K562 (cell line): ENCODE results near the gene GHRL. TPM values are rescaled to one million over a fixed set of nuclear protein-coding genes. Genes with fewer than 3 reads are reported as not detected.
A peak's percentile ranks its signal among the peaks of the same experiment; 100 is the strongest.

Experiments used
- ARID4B ChIP-seq: sonication (generic); formaldehyde crosslinking; IDR thresholded peaks from 2 replicates; pipeline ENCODE4 v1.8.0; 2022; ENCODE audit warnings: mild to moderate bottlenecking, missing genetic modification reagents
- CCAR2 ChIP-seq: fragments of 200-400 bp; formaldehyde crosslinking; IDR thresholded peaks from 2 replicates; pipeline ENCODE4 v1.6.1; 2017; ENCODE audit warnings: mild to moderate bottlenecking, low read depth, low read length
- HDAC3 ChIP-seq: fragments of 450-650 bp; IDR thresholded peaks from 2 replicates; pipeline ENCODE4 v1.6.1; 2018; ENCODE audit warnings: borderline replicate concordance, mild to moderate bottlenecking, moderate library complexity; ENCODE audit not compliant: partially characterized antibody
- HMBOX1 ChIP-seq: sonication (generic); IDR thresholded peaks from 2 replicates; pipeline ENCODE4 v1.6.1; 2016
- HNRNPLL ChIP-seq: fragments of 200-400 bp; formaldehyde crosslinking; IDR thresholded peaks from 2 replicates; pipeline ENCODE4 v1.6.1; 2017; ENCODE audit warnings: low read length, low read depth, mild to moderate bottlenecking; ENCODE audit not compliant: poor library complexity, severe bottlenecking
- POLR2AphosphoS2 ChIP-seq: IDR thresholded peaks from 2 replicates; pipeline ENCODE4 v1.6.1; 2012; ENCODE audit warnings: low read length, improper control_type of control experiment
- POLR3A ChIP-seq: IDR thresholded peaks from 2 replicates; pipeline ENCODE4 v1.6.1; 2011; ENCODE audit warnings: borderline replicate concordance, mild to moderate bottlenecking, moderate library complexity; ENCODE audit not compliant: insufficient read length, insufficient read depth; ENCODE audit errors: extremely low read depth
- PRPF4 ChIP-seq: fragments of 200-400 bp; formaldehyde crosslinking; IDR thresholded peaks from one replicate; pipeline ENCODE4 v1.6.1; 2017; ENCODE audit warnings: low read length, low read depth, mild to moderate bottlenecking; ENCODE audit not compliant: insufficient read depth, poor library complexity, severe bottlenecking
- SLC30A9 ChIP-seq: fragments of 250-450 bp; sonication (Bioruptor Pico); IDR thresholded peaks from 2 replicates; pipeline ENCODE4 v1.8.0; 2022; ENCODE audit warnings: mild to moderate bottlenecking, moderate library complexity
- ZNF561 ChIP-seq: fragments of 450-650 bp; formaldehyde crosslinking; conservative IDR thresholded peaks from 2 replicates; pipeline ENCODE4 v1.4.0; 2020; ENCODE audit warnings: mild to moderate bottlenecking, moderate library complexity
- ZNF77 ChIP-seq: fragments of 250-450 bp; sonication (Bioruptor Pico); IDR thresholded peaks from 2 replicates; pipeline ENCODE4 v1.5.0; 2020
- polyA plus RNA-seq, 8 experiments: library from polyadenylated mRNA; depleted of rRNA in 4 of 8; stranded (reverse) in 5 of 8; unstranded in 3 of 8; fragments of >200 nt; fragmentation: Nextera tagmentation in 2 of 8; fragmentation: Illumina TruSeq in 1 of 8; extraction: Ambion mirVana in 2 of 8; extraction: Trizol in 1 of 8; gene quantifications; 2 replicates each; pipeline versions ENCODE4 v1.2.1 to v1.2.3, GENCODE V29; 2011 to 2014; ENCODE audit warnings: inconsistent platforms in 1 of 8, missing spikeins in 1 of 8
- total RNA-seq, 7 experiments: library from RNA; depleted of rRNA in 6 of 7; stranded (reverse); fragments of >200 nt in 6 of 7; fragmentation: Illumina TruSeq in 2 of 7; extraction: Trizol in 2 of 7; gene quantifications; 2 replicates each; pipeline versions ENCODE4 v1.2.1 to v1.2.3, GENCODE V29; 2011 to 2021; ENCODE audit warnings: low replicate concordance in 1 of 7
- TF ChIP-seq, protein P1 (sequence below): sonication (generic); formaldehyde crosslinking; IDR thresholded peaks from 2 replicates; pipeline ENCODE4 v1.8.0; 2023; ENCODE audit warnings: mild to moderate bottlenecking, missing genetic modification reagents
- TF ChIP-seq, protein P2 (sequence below): fragments of 450-650 bp; formaldehyde crosslinking; IDR thresholded peaks from 2 replicates; pipeline ENCODE4 v1.4.0; 2020; ENCODE audit warnings: mild to moderate bottlenecking, moderate library complexity
- TF ChIP-seq, protein P3 (sequence below): conservative IDR thresholded peaks from 2 replicates; pipeline ENCODE4 v1.6.1; 2011; ENCODE audit warnings: low read depth, mild to moderate bottlenecking, low read length; ENCODE audit not compliant: control insufficient read depth
- TF ChIP-seq, protein P4 (sequence below): sonication (generic); formaldehyde crosslinking; IDR thresholded peaks from 2 replicates; pipeline ENCODE4 v1.8.0; 2022; ENCODE audit warnings: mild to moderate bottlenecking, missing genetic modification reagents

The GHRL gene
- total and polyA plus RNA-seq, 9 of the 15 experiments (the other 6 are each of a cell fraction or from before 2014, with no cell fraction given) = 0.08 to 0.29 (median 0.15) TPM; not detected in 5

GRCh38 chr3:10280177-10280529, 12.6 kb downstream of the GHRL start (continued):
- TF ChIP-seq, protein P1, sequence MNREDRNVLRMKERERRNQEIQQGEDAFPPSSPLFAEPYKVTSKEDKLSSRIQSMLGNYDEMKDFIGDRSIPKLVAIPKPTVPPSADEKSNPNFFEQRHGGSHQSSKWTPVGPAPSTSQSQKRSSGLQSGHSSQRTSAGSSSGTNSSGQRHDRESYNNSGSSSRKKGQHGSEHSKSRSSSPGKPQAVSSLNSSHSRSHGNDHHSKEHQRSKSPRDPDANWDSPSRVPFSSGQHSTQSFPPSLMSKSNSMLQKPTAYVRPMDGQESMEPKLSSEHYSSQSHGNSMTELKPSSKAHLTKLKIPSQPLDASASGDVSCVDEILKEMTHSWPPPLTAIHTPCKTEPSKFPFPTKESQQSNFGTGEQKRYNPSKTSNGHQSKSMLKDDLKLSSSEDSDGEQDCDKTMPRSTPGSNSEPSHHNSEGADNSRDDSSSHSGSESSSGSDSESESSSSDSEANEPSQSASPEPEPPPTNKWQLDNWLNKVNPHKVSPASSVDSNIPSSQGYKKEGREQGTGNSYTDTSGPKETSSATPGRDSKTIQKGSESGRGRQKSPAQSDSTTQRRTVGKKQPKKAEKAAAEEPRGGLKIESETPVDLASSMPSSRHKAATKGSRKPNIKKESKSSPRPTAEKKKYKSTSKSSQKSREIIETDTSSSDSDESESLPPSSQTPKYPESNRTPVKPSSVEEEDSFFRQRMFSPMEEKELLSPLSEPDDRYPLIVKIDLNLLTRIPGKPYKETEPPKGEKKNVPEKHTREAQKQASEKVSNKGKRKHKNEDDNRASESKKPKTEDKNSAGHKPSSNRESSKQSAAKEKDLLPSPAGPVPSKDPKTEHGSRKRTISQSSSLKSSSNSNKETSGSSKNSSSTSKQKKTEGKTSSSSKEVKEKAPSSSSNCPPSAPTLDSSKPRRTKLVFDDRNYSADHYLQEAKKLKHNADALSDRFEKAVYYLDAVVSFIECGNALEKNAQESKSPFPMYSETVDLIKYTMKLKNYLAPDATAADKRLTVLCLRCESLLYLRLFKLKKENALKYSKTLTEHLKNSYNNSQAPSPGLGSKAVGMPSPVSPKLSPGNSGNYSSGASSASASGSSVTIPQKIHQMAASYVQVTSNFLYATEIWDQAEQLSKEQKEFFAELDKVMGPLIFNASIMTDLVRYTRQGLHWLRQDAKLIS (CRISPR knock-in tag) = no peak
- TF ChIP-seq SLC30A9 (CRISPR knock-in tag) (no peak), CCAR2 (no peak), HDAC3 (no peak), HMBOX1 (no peak), HNRNPLL (no peak), ZNF561 (CRISPR knock-in tag) (no peak), POLR2AphosphoS2 (no peak), ARID4B (CRISPR knock-in tag) (0 out of 2 replicates have a peak, but pooled peaks have one; percentile 19), POLR3A (no peak), PRPF4 (no peak), ZNF77 (no peak)
- TF ChIP-seq, protein P2, sequence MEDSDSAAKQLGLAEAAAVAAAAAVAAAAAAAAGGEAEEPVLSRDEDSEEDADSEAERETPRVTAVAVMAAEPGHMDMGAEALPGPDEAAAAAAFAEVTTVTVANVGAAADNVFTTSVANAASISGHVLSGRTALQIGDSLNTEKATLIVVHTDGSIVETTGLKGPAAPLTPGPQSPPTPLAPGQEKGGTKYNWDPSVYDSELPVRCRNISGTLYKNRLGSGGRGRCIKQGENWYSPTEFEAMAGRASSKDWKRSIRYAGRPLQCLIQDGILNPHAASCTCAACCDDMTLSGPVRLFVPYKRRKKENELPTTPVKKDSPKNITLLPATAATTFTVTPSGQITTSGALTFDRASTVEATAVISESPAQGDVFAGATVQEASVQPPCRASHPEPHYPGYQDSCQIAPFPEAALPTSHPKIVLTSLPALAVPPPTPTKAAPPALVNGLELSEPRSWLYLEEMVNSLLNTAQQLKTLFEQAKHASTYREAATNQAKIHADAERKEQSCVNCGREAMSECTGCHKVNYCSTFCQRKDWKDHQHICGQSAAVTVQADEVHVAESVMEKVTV = no peak
- TF ChIP-seq, protein P3, sequence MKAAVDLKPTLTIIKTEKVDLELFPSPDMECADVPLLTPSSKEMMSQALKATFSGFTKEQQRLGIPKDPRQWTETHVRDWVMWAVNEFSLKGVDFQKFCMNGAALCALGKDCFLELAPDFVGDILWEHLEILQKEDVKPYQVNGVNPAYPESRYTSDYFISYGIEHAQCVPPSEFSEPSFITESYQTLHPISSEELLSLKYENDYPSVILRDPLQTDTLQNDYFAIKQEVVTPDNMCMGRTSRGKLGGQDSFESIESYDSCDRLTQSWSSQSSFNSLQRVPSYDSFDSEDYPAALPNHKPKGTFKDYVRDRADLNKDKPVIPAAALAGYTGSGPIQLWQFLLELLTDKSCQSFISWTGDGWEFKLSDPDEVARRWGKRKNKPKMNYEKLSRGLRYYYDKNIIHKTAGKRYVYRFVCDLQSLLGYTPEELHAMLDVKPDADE = no peak
- TF ChIP-seq, protein P4, sequence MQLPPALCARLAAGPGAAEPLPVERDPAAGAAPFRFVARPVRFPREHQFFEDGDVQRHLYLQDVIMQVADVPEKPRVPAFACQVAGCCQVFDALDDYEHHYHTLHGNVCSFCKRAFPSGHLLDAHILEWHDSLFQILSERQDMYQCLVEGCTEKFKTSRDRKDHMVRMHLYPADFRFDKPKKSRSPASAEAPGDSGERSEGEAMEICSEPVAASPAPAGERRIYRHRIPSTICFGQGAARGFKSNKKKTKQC = no peak
